GM12878 (cell line): ENCODE data around the gene NAA20. TPM values are rescaled to one million over a fixed set of nuclear protein-coding genes. Genes with fewer than 3 reads are reported as not detected.

Experiments used
- ATAC-seq: fragments of 200-7000 bp; cut with Tn5 transposase; 3 replicates; pipeline ENCODE4 v1.9.1; 2020; ENCODE audit warnings: mild to moderate bottlenecking, moderate library complexity
- BruUV-seq: library from RNA; stranded (reverse); fragments of 400-500 nt; replicated peaks from 2 replicates; lab custom pipeline; 2021; lab: Mats Ljungman, UMichigan
- CTCF ChIA-PET: fragments of 300-600 bp; sonication (Branson Sonifier 250); formaldehyde crosslinking; extraction: SDS; loops from one replicate; lab custom pipeline; 2021; ENCODE audit warnings: inconsistent platforms; lab: Yijun Ruan, JAX
- POLR2A ChIA-PET: fragments of 350-600 bp; formaldehyde crosslinking; extraction: SDS; loops from one replicate; lab custom pipeline; 2021; ENCODE audit warnings: inconsistent platforms; lab: Charles Lee
- RAD21 ChIA-PET: fragments of 300-600 bp; sonication (Branson Sonifier 250); formaldehyde crosslinking; loops from one replicate; lab custom pipeline; 2023; ENCODE audit warnings: antibody characterized with exemption; ENCODE audit not compliant: unreplicated experiment; lab: Charles Lee
- SMC1A ChIA-PET: fragments of 300-600 bp; sonication (Branson Sonifier 250); formaldehyde crosslinking; loops from one replicate; lab custom pipeline; 2023; ENCODE audit not compliant: unreplicated experiment, uncharacterized antibody; lab: Charles Lee
- DNase-seq: peaks from one replicate; pipeline ENCODE4 v3.0.0-alpha.2; 2011; ENCODE audit warnings: low read depth, low spot score
- FAIRE-seq: peaks from 3 replicates; lab custom pipeline; 2011; peaks lifted over from hg19 to GRCh38; lab: Jason Lieb, UNC
- H2AFZ ChIP-seq: 2 replicates; pipeline ENCODE4 v1.6.0; 2011; ENCODE audit warnings: low read depth, low read length, control low read depth; ENCODE audit not compliant: control insufficient read depth
- H3K27ac ChIP-seq: 2 replicates; pipeline ENCODE4 v1.5.1; 2011; ENCODE audit warnings: control low read depth; ENCODE audit not compliant: control insufficient read depth, insufficient read depth
- H3K27me3 ChIP-seq, 2 experiments: replicated peaks in 1 of 2; 2 replicates each; pipeline versions ENCODE4 v1.6.0 to v1.6.1; 2011; ENCODE audit warnings: low read length in 1 of 2; ENCODE audit not compliant: control insufficient read depth in 2 of 2, insufficient read depth in 2 of 2
- H3K36me3 ChIP-seq, 2 experiments: 2 replicates each; pipeline ENCODE4 v1.5.1; 2011; ENCODE audit warnings: low read length in 1 of 2; ENCODE audit not compliant: control insufficient read depth in 2 of 2, insufficient read depth in 2 of 2
- H3K4me1 ChIP-seq: 2 replicates; pipeline ENCODE4 v1.6.1; 2011; ENCODE audit warnings: mild to moderate bottlenecking, low read length, moderate library complexity, mixed read lengths; ENCODE audit not compliant: control insufficient read depth, insufficient read depth
- H3K4me2 ChIP-seq: 2 replicates; pipeline ENCODE4 v1.6.0; 2011; ENCODE audit warnings: control low read depth; ENCODE audit not compliant: control insufficient read depth, insufficient read depth
- H3K4me3 ChIP-seq: fragments of 200-600 bp; sonication (generic); 2 replicates; pipeline ENCODE4 v1.5.1; 2016
- H3K79me2 ChIP-seq: 2 replicates; pipeline ENCODE4 v1.6.0; 2011; ENCODE audit warnings: low read length; ENCODE audit not compliant: control insufficient read depth, insufficient read depth
- H3K9ac ChIP-seq: 2 replicates; pipeline ENCODE4 v1.8.0; 2011; ENCODE audit warnings: low read length, control low read depth, mixed read lengths; ENCODE audit not compliant: control insufficient read depth, insufficient read depth
- H3K9me3 ChIP-seq: replicated peaks from 3 replicates; pipeline ENCODE4 v1.5.1; 2011; ENCODE audit warnings: mild to moderate bottlenecking, low read length; ENCODE audit not compliant: control insufficient read depth, insufficient read depth
- H4K20me1 ChIP-seq: 2 replicates; pipeline ENCODE4 v1.6.0; 2011; ENCODE audit not compliant: control insufficient read depth, insufficient read depth
- CHD4 ChIP-seq: fragments of 200-600 bp; sonication (generic); IDR thresholded peaks from 2 replicates; pipeline ENCODE4 v1.6.1; 2016; ENCODE audit warnings: mild to moderate bottlenecking
- IRF4 ChIP-seq: IDR thresholded peaks from 2 replicates; pipeline ENCODE4 v1.6.1; 2011; ENCODE audit warnings: low read depth, low read length
- KLF5 ChIP-seq: fragments of 450-650 bp; IDR thresholded peaks from 2 replicates; pipeline ENCODE4 v1.6.1; 2014; ENCODE audit warnings: mild to moderate bottlenecking; ENCODE audit not compliant: partially characterized antibody
- NR2F1 ChIP-seq: fragments of 450-650 bp; conservative IDR thresholded peaks from 2 replicates; pipeline ENCODE4 v1.6.1; 2017; ENCODE audit warnings: mild to moderate bottlenecking
- ZBTB11 ChIP-seq: fragments of 450-650 bp; formaldehyde crosslinking; IDR thresholded peaks from 2 replicates; pipeline ENCODE4 v1.5.0; 2022; ENCODE audit warnings: mild to moderate bottlenecking, missing genetic modification characterization
- WGBS: methylation state at CpG from one replicate; pipeline ENCODE4 v1.1.6; 2016; ENCODE audit warnings: low lambda C conversion rate; ENCODE audit not compliant: insufficient replicate concordance, insufficient coverage; ENCODE audit errors: missing lambda C conversion rate; 5-methylcytosine and 5-hydroxymethylcytosine counted together
- in situ Hi-C: fragments of 300-500 bp; cut with MboI; formaldehyde crosslinking; loops from 9 replicates; pipeline ENCODE4 v1.14.3; 2018; ENCODE audit warnings: mixed read lengths
- intact Hi-C: fragments of 100-400 bp; cut with micrococcal nuclease; formaldehyde crosslinking; loops from one replicate; pipeline ENCODE4 v1.14.2; 2022; ENCODE audit not compliant: unreplicated experiment
- polyA plus RNA-seq, 11 experiments: library from polyadenylated mRNA; depleted of rRNA in 4 of 11; unstranded in 6 of 11; stranded (reverse) in 5 of 11; fragments of >200 nt; fragmentation: Nextera tagmentation in 4 of 11; fragmentation: Illumina TruSeq in 1 of 11; extraction: Ambion mirVana in 4 of 11; extraction: Trizol in 1 of 11; gene quantifications; 1 replicate in 1 of 11; 2 replicates in 10 of 11; pipeline versions ENCODE4 v1.2.1 to v1.2.3, GENCODE V29; 2011 to 2016; ENCODE audit warnings: inconsistent platforms in 2 of 11, missing spikeins in 2 of 11, low read depth in 1 of 11
- total RNA-seq, 4 experiments: library from RNA; depleted of rRNA in 3 of 4; stranded (reverse); fragments of >200 nt in 3 of 4; fragmentation: Illumina TruSeq in 1 of 4; extraction: Trizol in 1 of 4; gene quantifications; 2 replicates each; pipeline versions ENCODE4 v1.2.1 to v1.2.3, GENCODE V29; 2013 to 2021

NAA20 gene
- total and polyA plus RNA-seq, 10 of the 15 experiments (the other 5 are each of a cell fraction or from before 2014, with no cell fraction given): 48.3 to 366 (median 89.1) TPM

- Histone ChIP-seq H3K4me3 (no peak overlapping the region), H2AFZ (no peak overlapping the region), H3K79me2 (no peaks in the 10 kb centered on the region), H3K27me3 (no peaks in the 10 kb centered on the region), H4K20me1 (no peaks in the 10 kb centered on the region), H3K4me1 (no peaks in the 10 kb centered on the region), H3K4me2 (no peak overlapping the region), H3K9me3 (no peaks in the 10 kb centered on the region), H3K27ac (no peak overlapping the region), H3K9ac (no peak overlapping the region), H3K36me3 (no peaks in the 10 kb centered on the region)
- BruUV-seq: no TSS peak
- WGBS: 44% methylated on average over 5 of the region's 5 CpGs
- in situ Hi-C loops: no loop called here
- intact Hi-C loops: no loop called here
- CTCF ChIA-PET: interaction anchor here (1.7 kb wide), 1 partner anchor 9 kb away, joined by 3 read pairs; no protein-coding TSS in a partner anchor
- ATAC-seq (no peak), FAIRE-seq (no peak), DNase-seq (no peak)
- RAD21 ChIA-PET: no interaction called here
- POLR2A ChIA-PET: no interaction called here
- SMC1A ChIA-PET: interaction anchor here (1.0 to 1.1 kb wide), 2 partner anchors 16 to 20 kb away, joined by 3 read pairs; no protein-coding TSS in a partner anchor
- TF ChIP-seq NR2F1 (no peak), ZBTB11 (CRISPR knock-in tag) (no peak), KLF5 (no peak), IRF4 (no peak), CHD4 (no peak)
These were observed 47.5 kb upstream of the NAA20 start for GRCh38 chr20:19969507-19970255.
